ENCODE results near the gene KISS1.

KISS1 gene

GRCh38 chr1:204197068-204197467 lies 777 bp upstream of the KISS1 start:
- Mint-ChIP-seq H3K27me3 (peaks cover 28 to 29% of the 10 kb centered on the region in 2 donors), H3K9me3 (no peaks in the 10 kb centered on the region), H3K27ac (no peak overlapping the region), H3K36me3 (ENCODE audit: insufficient read depth) (no peaks in the 10 kb centered on the region), H3K4me3 (no peak overlapping the region), H3K4me1 (ENCODE audit: low read depth in 2 of 2) (peaks cover 0 to 20% of the 10 kb centered on the region in 2 donors)
- ATAC-seq (replicated peaks), result peak; percentile 19
- DNase-seq, result no peak

GRCh38 chr1:204194771-204195170 lies 1.5 kb downstream of the KISS1 start:
- no peak overlapping the region for H3K27ac Mint-ChIP-seq
- H3K9me3 Mint-ChIP-seq, result no peaks in the 10 kb centered on the region
- peaks cover 0 to 24% of the 10 kb centered on the region in 2 donors for H3K4me1 Mint-ChIP-seq (ENCODE audit: low read depth in 2 of 2)
- peaks cover 18 to 21% of the 10 kb centered on the region in 2 donors for H3K27me3 Mint-ChIP-seq
- ATAC-seq (replicated peaks) (no peak), DNase-seq (no peak)
- H3K4me3 Mint-ChIP-seq, result no peak overlapping the region
- no peaks in the 10 kb centered on the region for H3K36me3 Mint-ChIP-seq (ENCODE audit: insufficient read depth)

- Mint-ChIP-seq H3K36me3 (ENCODE audit: insufficient read depth) (peaks cover 5% of the 10 kb centered on the region), H3K27me3 (peaks cover 25 to 28% of the 10 kb centered on the region in 2 donors), H3K27ac (no peak overlapping the region), H3K4me1 (ENCODE audit: low read depth in 2 of 2) (peaks cover 0 to 29% of the 10 kb centered on the region in 2 donors), H3K4me3 (no peak overlapping the region), H3K9me3 (no peaks in the 10 kb centered on the region)
- DNase-seq (no peak), ATAC-seq (replicated peaks) (no peak)
Measured at GRCh38 chr1:204194080-204194479, 2.2 kb downstream of the KISS1 start.

GRCh38 chr1:204192589-204193352 lies 3.5 kb downstream of the KISS1 start:
- Mint-ChIP-seq H3K4me3 (no peak overlapping the region), H3K27me3 (peaks cover 30 to 41% of the 10 kb centered on the region in 2 donors), H3K36me3 (ENCODE audit: insufficient read depth) (peaks cover 6% of the 10 kb centered on the region), H3K4me1 (ENCODE audit: low read depth in 2 of 2) (peaks cover 0 to 27% of the 10 kb centered on the region in 2 donors), H3K27ac (no peak overlapping the region), H3K9me3 (no peaks in the 10 kb centered on the region)
- ATAC-seq (replicated peaks) (no peak), DNase-seq (no peak)

GRCh38 chr1:204192046-204192445 lies 4.2 kb downstream of the KISS1 start:
- ATAC-seq (replicated peaks) (no peak), DNase-seq (no peak)
- H3K36me3 Mint-ChIP-seq (ENCODE audit: insufficient read depth), result peaks cover 6% of the 10 kb centered on the region
- peaks cover 37 to 48% of the 10 kb centered on the region in 2 donors for H3K27me3 Mint-ChIP-seq
- H3K9me3 Mint-ChIP-seq, result no peaks in the 10 kb centered on the region
- H3K27ac Mint-ChIP-seq, result no peak overlapping the region
- peaks cover 0 to 33% of the 10 kb centered on the region in 2 donors for H3K4me1 Mint-ChIP-seq (ENCODE audit: low read depth in 2 of 2)
- H3K4me3 Mint-ChIP-seq, result no peak overlapping the region

GRCh38 chr1:204191456-204191855 lies 4.8 kb downstream of the KISS1 start:
- H3K27me3 Mint-ChIP-seq, result peaks cover 43 to 54% of the 10 kb centered on the region in 2 donors

GRCh38 chr1:204190212-204191211 lies 5.8 kb downstream of the KISS1 start:
- peaks cover 44 to 54% of the 10 kb centered on the region in 2 donors for H3K27me3 Mint-ChIP-seq
- H3K36me3 Mint-ChIP-seq (ENCODE audit: insufficient read depth), result peaks cover 6% of the 10 kb centered on the region
- ATAC-seq (replicated peaks) (peak; percentile 72), DNase-seq (peak in 2 of 3 experiments; percentile 45 to 50)
- H3K9me3 Mint-ChIP-seq, result no peaks in the 10 kb centered on the region
- H3K4me3 Mint-ChIP-seq, result peak overlapping the region; percentile 48 to 57
- H3K27ac Mint-ChIP-seq, result peak overlapping the region in 1 of 2 donors; percentile 88
- H3K4me1 Mint-ChIP-seq (ENCODE audit: low read depth in 2 of 2), result peaks cover 0 to 31% of the 10 kb centered on the region in 2 donors

More at GRCh38 chr1:204191456-204191855, 4.8 kb downstream of the KISS1 start:
- H3K4me1 Mint-ChIP-seq (ENCODE audit: low read depth in 2 of 2), result peaks cover 0 to 31% of the 10 kb centered on the region in 2 donors
- H3K4me3 Mint-ChIP-seq, result no peak overlapping the region
- no peak for ATAC-seq (replicated peaks)
- peaks cover 6% of the 10 kb centered on the region for H3K36me3 Mint-ChIP-seq (ENCODE audit: insufficient read depth)
- DNase-seq, result no peak
- H3K9me3 Mint-ChIP-seq, result no peaks in the 10 kb centered on the region
- no peak overlapping the region for H3K27ac Mint-ChIP-seq

- H3K27me3 Mint-ChIP-seq, result peaks cover 44 to 54% of the 10 kb centered on the region in 2 donors
- peak in 1 of 3 experiments; percentile 17 for DNase-seq
- peak overlapping the region in 1 of 2 donors; percentile 88 for H3K27ac Mint-ChIP-seq
Measured at GRCh38 chr1:204188959-204189639, 7.2 kb downstream of the KISS1 start.

GRCh38 chr1:204186597-204186996 lies 9.7 kb downstream of the KISS1 start:
- Mint-ChIP-seq H3K4me3 (no peak overlapping the region), H3K27ac (no peak overlapping the region), H3K4me1 (ENCODE audit: low read depth in 2 of 2) (peaks cover 0 to 21% of the 10 kb centered on the region in 2 donors), H3K27me3 (peaks cover 36 to 38% of the 10 kb centered on the region in 2 donors), H3K36me3 (ENCODE audit: insufficient read depth) (peaks cover 6% of the 10 kb centered on the region), H3K9me3 (no peaks in the 10 kb centered on the region)
- no peak for DNase-seq
- ATAC-seq (replicated peaks), result no peak

More at GRCh38 chr1:204188959-204189639, 7.2 kb downstream of the KISS1 start:
- Mint-ChIP-seq H3K4me3 (peak overlapping the region in 1 of 2 donors; percentile 48), H3K9me3 (no peaks in the 10 kb centered on the region), H3K36me3 (ENCODE audit: insufficient read depth) (peaks cover 6% of the 10 kb centered on the region), H3K4me1 (ENCODE audit: low read depth in 2 of 2) (peaks cover 0 to 21% of the 10 kb centered on the region in 2 donors)
- ATAC-seq (replicated peaks), result peak; percentile 65

GRCh38 chr1:204181116-204181515 lies 15.2 kb downstream of the KISS1 start:
- H3K9me3 Mint-ChIP-seq, result no peaks in the 10 kb centered on the region
- H3K4me1 Mint-ChIP-seq (ENCODE audit: low read depth in 2 of 2), result no peaks in the 10 kb centered on the region
- DNase-seq (no peak), ATAC-seq (replicated peaks) (no peak)
- no peaks in the 10 kb centered on the region for H3K27me3 Mint-ChIP-seq
- no peak overlapping the region for H3K27ac Mint-ChIP-seq
- H3K36me3 Mint-ChIP-seq (ENCODE audit: insufficient read depth), result no peaks in the 10 kb centered on the region
- H3K4me3 Mint-ChIP-seq, result no peak overlapping the region

- ATAC-seq (replicated peaks) (no peak), DNase-seq (no peak)
- H3K9me3 Mint-ChIP-seq, result no peaks in the 10 kb centered on the region
- H3K4me1 Mint-ChIP-seq (ENCODE audit: low read depth in 2 of 2), result no peaks in the 10 kb centered on the region
- no peaks in the 10 kb centered on the region for H3K27me3 Mint-ChIP-seq
- no peak overlapping the region for H3K27ac Mint-ChIP-seq
- H3K36me3 Mint-ChIP-seq (ENCODE audit: insufficient read depth), result no peaks in the 10 kb centered on the region
- no peak overlapping the region for H3K4me3 Mint-ChIP-seq
Measured at GRCh38 chr1:204180133-204180532, 16.2 kb downstream of the KISS1 start.

GRCh38 chr1:204178487-204179281 lies 17.6 kb downstream of the KISS1 start:
- H3K27ac Mint-ChIP-seq, result no peak overlapping the region
- H3K9me3 Mint-ChIP-seq, result no peaks in the 10 kb centered on the region
- no peak for DNase-seq
- H3K36me3 Mint-ChIP-seq (ENCODE audit: insufficient read depth), result no peaks in the 10 kb centered on the region
- H3K4me3 Mint-ChIP-seq, result no peak overlapping the region
- no peaks in the 10 kb centered on the region for H3K4me1 Mint-ChIP-seq (ENCODE audit: low read depth in 2 of 2)
- H3K27me3 Mint-ChIP-seq, result peaks cover 0 to 4% of the 10 kb centered on the region in 2 donors
- ATAC-seq (replicated peaks), result no peak
